ENCODE data around the gene NANP. TPM values are rescaled to one million over a fixed set of nuclear protein-coding genes. Genes with fewer than 3 reads are reported as not detected.
A peak's percentile ranks its signal among the peaks of the same experiment; 100 is the strongest.

NANP gene
- total and polyA plus RNA-seq, 2 of the 13 experiments (the other 11 are each of a cell fraction or from before 2014, with no cell fraction given): 8.9 to 21.5 TPM

DNA sequence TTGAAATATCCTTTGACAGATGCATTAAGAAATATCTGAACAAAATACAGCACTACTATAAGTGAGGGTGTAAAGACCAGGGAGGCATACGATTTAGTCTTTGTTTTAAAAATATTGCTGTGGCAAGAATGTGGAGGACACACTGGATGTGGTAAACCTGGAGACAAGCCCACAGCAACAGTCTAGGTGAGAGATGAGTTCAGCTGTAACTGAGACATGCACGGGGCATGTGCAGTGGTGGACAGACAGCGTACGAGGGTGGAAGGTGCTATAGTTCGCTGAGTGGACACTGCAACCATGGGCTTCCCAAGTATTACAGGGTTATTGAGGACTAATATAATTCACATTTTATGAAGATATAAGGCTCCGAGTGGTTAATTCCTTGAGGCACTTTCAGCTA lies 1.8 kb downstream of the NANP start (continued):
- TF ChIP-seq, protein P1, sequence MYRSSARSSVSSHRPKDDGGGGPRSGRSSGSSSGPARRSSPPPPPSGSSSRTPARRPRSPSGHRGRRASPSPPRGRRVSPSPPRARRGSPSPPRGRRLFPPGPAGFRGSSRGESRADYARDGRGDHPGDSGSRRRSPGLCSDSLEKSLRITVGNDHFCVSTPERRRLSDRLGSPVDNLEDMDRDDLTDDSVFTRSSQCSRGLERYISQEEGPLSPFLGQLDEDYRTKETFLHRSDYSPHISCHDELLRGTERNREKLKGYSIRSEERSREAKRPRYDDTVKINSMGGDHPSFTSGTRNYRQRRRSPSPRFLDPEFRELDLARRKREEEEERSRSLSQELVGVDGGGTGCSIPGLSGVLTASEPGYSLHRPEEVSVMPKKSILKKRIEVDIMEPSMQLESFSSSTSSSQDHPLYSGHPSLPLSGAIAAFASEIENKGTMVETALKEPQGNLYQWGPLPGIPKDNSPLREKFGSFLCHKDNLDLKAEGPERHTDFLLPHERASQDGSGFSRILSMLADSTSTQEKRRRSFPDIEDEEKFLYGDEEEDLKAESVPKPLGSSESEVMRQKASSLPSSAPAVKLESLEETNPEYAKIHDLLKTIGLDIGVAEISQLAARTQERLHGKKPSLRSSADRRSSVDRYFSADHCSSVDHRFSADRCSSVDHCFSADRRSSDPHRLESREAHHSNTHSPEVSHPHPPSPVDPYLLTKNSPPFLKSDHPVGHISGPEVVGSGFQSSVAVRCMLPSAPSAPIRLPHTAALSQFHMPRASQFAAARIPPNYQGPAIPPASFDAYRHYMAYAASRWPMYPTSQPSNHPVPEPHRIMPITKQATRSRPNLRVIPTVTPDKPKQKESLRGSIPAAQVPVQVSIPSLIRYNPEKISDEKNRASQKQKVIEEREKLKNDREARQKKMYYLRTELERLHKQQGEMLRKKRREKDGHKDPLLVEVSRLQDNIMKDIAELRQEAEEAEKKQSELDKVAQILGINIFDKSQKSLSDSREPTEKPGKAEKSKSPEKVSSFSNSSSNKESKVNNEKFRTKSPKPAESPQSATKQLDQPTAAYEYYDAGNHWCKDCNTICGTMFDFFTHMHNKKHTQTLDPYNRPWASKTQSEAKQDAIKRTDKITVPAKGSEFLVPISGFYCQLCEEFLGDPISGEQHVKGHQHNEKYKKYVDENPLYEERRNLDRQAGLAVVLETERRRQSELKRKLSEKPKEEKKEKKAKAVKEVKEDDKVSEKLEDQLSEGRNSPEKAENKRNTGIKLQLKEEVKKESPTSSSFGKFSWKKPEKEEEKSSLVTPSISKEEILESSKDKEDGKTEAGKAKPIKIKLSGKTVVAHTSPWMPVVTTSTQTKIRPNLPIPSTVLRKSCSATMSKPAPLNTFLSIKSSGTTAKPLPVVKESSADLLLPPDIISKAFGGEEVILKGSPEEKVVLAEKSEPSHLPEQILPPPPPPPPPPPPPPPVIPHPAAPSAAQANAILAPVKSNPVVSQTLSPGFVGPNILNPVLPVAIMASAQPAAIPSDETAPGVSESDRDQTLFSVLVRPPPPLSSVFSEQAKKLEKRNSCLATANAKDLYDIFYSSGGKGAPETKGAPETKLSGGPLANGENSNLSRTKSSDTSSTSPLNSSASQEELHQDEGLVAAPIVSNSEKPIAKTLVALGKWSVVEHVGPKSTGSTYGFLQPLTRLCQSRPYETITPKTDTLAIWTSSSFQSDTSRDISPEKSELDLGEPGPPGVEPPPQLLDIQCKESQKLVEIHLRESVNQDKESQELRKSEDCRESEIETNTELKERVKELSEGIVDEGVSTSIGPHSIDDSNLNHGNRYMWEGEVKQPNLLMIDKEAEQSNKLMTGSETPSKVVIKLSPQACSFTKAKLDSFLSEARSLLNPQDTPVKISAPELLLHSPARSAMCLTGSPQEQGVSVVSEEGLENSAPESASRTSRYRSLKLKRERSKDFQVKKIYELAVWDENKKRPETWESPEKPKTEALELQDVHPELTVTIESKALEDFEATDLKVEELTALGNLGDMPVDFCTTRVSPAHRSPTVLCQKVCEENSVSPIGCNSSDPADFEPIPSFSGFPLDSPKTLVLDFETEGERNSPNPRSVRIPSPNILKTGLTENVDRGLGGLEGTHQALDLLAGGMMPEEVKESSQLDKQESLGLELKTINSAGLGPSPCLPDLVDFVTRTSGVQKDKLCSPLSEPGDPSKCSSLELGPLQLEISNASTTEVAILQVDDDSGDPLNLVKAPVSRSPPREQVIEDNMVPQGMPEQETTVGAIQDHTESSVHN (CRISPR knock-in tag; IDR thresholded peaks at IDR 0.05): no peak
- TF ChIP-seq FUBP1 (CRISPR knock-in tag; IDR thresholded peaks at IDR 0.05; ENCODE audit: borderline replicate concordance): no peak
- no peak for TF ChIP-seq ZNF747 (CRISPR knock-in tag; IDR thresholded peaks at IDR 0.05; ENCODE audit: borderline replicate concordance)
- peak; percentile 78; the same call in 1 of the 2 replicates for TF ChIP-seq TRAFD1 (CRISPR knock-in tag; IDR thresholded peaks at IDR 0.05; ENCODE audit: borderline replicate concordance)
- no peak for TF ChIP-seq TEAD2 (CRISPR knock-in tag; IDR thresholded peaks at IDR 0.05)
- no peak for TF ChIP-seq U2AF2 (IDR thresholded peaks at IDR 0.05; ENCODE audit: low read depth, low read length)
- TF ChIP-seq ZNF547 (CRISPR knock-in tag; IDR thresholded peaks at IDR 0.05): no peak
- no peak for TF ChIP-seq ZNF460 (CRISPR knock-in tag; IDR thresholded peaks at IDR 0.05; ENCODE audit: borderline replicate concordance)
- TF ChIP-seq ATRX (CRISPR knock-in tag; IDR thresholded peaks at IDR 0.05; ENCODE audit: borderline replicate concordance): no peak
- TF ChIP-seq MBD4 (IDR thresholded peaks at IDR 0.05; ENCODE audit: borderline replicate concordance, low read length): no peak
- no peak for TF ChIP-seq HOXD1 (CRISPR knock-in tag; IDR thresholded peaks at IDR 0.05)
- no peak for TF ChIP-seq ZNF235 (CRISPR knock-in tag; IDR thresholded peaks at IDR 0.05; ENCODE audit: borderline replicate concordance)
- TF ChIP-seq ZNF703 (CRISPR knock-in tag; IDR thresholded peaks at IDR 0.05; ENCODE audit: borderline replicate concordance): no peak
- TF ChIP-seq ZNF772 (CRISPR knock-in tag; IDR thresholded peaks at IDR 0.05): 0 out of 2 replicates have a peak, but pooled peaks have one; percentile 37
- no peak for TF ChIP-seq ZNF496 (CRISPR knock-in tag; IDR thresholded peaks at IDR 0.05; ENCODE audit: insufficient replicate concordance)
- no peak for TF ChIP-seq ZNF550 (CRISPR knock-in tag; IDR thresholded peaks at IDR 0.05; ENCODE audit: borderline replicate concordance)
- no peak for TF ChIP-seq ZBTB8A (CRISPR knock-in tag; IDR thresholded peaks at IDR 0.05; ENCODE audit: borderline replicate concordance, low read depth)
- TF ChIP-seq, protein P2, sequence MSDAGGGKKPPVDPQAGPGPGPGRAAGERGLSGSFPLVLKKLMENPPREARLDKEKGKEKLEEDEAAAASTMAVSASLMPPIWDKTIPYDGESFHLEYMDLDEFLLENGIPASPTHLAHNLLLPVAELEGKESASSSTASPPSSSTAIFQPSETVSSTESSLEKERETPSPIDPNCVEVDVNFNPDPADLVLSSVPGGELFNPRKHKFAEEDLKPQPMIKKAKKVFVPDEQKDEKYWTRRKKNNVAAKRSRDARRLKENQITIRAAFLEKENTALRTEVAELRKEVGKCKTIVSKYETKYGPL (CRISPR knock-in tag; IDR thresholded peaks at IDR 0.05): no peak

All from HepG2 (cell line).